ENCODE measurements around the gene MED15.

The MED15 gene

DNA sequence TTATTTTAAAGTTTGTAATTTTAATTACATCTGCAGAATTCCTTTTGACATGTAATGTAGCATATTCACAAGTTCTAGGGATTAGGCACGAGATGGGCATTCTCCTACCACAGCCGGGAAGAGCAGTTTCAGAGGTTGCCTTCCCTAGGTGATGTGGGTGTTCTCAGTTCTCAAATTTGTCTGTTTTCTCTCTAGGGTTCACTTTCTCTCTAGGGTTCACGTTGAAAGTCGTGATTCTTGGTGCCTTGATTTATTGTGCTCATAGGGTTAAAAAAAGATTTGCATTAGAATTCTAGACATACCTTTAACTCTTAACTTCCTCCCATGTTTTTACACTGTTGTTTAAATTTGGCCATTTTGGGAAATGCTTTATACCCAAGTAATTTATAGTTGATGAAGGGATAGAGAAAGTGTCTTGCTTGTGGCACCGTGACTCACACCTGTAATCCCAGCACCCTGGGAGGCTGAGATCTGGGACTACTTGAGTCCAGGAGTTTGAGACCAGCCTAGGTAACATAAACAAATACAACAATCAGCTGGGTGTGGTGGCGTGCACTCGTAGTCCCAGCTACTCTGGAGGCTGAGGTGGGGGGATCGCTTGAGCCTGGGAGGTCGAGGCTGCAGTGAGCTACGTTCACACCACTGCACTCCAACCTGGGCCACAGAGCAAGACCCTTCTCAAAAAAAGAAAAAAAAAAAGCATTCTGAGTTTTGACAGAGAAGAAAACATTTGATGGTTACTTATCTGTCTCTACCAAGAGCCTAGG lies 3.6 kb downstream of the MED15 start:
- DNase-seq (ENCODE audit: low read depth, low spot score) = no peak

DNA sequence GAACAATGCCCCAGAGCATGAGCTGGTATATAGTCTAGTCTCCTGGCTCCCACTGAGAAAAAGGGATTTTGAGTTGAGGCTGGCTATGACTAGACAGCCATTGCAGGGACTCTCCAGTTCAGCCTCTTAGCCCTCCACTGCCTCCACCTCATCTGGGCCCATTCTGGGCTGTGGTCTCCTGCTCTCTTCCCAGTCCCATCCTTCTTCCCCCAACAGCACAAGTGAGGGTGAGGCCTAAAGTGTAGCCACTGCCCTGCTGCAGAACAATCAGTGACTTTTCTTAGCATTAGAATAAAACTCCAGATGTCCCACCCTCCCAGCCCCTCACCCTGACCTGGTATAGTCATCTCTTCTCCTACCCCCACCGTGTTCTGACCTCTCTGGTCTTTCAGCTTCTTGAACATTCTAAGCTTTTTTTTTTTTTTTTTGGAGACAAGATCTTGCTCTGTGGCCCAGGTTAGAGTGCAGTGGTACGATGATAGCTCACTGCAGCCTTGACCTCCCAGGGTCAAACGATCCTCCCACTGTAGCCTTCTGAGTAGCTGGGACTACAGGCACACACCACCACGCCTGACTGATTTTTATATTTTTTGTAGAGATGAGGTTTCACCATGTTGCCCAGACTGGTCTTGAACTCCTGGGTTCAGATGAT lies 4.3 kb downstream of the MED15 start:
- DNase-seq (ENCODE audit: low read depth, low spot score) = no peak

DNA sequence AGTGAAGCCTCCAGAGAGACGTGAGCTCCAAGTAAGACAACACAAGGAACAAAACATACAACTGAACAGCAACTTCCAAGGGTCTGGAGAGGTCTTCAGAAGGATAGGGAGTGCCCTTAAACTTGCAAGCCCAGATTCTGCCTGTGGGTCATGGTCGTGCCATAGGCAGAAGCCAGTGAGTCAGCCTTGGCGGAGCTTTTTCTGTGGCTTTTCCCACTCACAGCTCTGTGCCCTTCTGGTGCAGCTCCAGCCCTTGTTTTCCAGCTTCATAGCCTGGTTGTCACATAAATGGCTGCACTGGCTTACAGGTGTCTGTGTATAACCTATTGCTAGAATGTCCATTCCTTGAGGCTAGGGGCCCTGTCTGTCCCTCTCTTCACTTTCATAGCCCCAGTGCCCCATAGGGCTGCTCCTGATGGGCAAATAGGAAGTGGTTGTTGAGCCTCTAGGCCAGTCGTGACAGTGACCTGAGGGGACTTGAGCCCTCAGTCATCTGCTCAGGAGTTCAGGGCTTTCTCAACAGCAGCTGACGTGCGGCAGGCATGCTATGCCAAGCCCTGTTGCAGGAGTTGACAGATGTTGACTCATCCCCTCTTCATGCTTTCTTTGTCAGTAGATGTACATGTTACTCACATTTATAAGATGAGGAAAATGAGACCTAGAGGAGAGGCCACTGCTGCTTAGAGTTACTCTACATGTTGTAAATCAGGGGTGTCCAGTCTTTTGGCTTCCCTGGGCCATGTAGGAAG lies 7.4 kb downstream of the MED15 start:
- DNase-seq (ENCODE audit: low read depth, low spot score) = no peak

DNA sequence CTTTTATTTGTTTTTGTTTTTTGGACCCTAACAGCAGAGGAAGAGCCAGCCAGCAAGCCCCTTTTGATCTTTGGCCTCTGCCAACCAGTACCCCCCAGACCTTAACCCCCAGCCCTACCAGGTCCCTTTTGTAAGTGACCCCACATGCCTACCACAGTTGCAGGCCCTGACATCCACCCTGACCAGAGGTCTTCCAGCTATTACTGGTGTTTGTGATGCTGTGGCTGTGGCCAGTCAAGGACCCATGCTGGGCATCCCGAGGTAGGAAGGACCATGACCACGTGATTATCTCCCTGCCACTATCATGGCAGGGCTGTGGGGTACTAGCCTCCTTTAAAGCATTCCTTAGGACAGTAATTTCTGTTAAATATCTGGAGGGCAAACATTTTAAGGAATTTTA lies 9.0 kb downstream of the MED15 start:
- DNase-seq (ENCODE audit: low read depth, low spot score) = no peak

DNA sequence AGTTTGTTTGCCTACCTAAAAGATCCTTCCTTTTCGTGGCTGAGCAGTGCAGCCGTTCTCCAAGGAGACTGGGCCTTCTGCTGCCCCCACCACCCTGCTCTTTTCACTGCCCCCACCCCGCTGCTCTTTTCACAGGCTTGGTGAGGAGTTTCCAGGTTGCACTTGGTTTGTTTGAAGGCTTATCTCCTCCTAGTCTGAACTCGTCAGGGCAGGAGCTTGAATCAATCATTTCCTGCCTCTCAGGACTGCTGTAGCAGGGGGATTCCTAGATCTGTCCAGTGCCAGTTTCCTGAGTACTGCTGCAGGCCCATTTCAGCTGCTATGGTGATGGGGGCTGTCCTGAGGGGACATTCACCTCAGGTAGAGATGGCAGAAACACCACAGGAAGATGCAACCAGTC lies 10.0 kb downstream of the MED15 start:
- no peak for DNase-seq (ENCODE audit: low read depth, low spot score)

DNA sequence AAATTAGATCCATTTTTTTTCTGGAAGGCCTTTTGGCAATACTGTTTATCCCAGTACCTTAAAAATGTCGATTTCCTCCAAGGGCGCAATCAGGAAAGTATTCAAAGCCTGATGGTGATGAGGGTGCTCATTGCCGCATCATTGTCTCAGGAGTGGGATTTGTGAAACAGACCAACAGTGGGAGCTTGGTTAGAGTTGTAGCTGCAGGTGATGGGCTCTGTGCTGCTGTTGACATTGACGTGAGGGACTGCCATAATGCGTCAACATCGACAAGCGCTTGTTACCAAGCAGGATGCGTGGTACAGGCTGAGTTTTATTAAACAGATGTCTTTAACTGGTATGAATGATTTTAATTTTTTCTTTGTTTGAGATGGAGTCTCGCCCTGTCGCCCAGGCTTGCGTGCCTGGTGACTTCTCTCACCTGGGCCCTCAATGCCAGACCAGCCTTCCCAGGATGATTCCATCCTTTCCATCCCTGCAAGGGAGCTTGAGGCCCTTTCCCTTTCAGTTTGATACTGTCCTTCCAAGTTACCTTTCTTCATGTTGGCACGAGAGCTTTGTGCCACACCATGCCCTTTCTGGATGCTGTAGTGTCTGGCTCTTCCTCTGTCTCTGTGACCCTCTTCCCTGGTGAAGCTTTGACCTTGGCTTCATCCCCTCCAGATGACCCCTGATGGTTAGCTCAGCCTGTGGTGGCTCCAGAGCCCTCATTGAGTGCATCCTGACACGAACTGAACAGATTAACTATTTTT lies 10.6 kb downstream of the MED15 start:
- no peak for DNase-seq (ENCODE audit: low read depth, low spot score)

DNA sequence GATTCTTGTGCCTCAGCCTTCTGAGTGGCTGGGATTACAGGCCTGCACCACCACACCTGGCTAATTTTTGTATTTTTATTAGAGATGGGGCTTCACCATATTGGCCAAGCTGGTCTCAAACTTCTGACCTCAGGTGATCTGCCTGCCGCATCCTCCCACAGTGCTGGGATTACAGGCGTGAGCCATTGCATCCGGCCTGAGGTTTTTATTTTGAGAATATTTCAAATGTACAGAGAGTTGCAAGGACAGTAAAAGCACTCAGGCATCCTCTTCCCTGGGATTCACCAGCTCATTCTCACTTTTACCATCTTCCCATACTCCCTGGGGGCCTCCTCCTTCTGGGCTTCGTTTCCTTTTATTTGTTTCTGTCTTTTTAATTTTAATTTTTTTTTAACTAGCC lies 12.1 kb downstream of the MED15 start:
- no peak for DNase-seq (ENCODE audit: low read depth, low spot score)

DNA sequence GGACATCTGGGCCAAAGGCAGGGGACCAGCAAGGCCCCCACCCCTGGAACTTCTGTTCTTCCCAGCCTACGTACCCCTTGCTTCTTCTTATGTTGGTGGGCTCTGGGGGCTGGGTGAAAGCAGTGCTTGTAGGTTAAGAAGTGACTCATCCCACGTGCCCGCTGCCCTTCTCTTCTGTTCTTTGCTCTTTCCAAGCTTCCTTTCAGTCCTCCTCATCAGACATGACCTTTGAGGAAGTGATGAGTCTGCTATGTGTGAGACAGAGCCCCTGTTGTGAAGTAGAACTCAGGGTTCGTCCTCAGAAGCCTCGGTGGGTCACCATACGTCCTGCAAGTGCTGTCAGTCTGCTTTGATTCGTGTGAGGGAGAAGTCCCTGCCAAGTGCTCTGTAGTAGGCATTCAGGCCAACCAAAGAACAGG lies 12.7 kb downstream of the MED15 start:
- DNase-seq (ENCODE audit: low read depth, low spot score) = no peak

DNA sequence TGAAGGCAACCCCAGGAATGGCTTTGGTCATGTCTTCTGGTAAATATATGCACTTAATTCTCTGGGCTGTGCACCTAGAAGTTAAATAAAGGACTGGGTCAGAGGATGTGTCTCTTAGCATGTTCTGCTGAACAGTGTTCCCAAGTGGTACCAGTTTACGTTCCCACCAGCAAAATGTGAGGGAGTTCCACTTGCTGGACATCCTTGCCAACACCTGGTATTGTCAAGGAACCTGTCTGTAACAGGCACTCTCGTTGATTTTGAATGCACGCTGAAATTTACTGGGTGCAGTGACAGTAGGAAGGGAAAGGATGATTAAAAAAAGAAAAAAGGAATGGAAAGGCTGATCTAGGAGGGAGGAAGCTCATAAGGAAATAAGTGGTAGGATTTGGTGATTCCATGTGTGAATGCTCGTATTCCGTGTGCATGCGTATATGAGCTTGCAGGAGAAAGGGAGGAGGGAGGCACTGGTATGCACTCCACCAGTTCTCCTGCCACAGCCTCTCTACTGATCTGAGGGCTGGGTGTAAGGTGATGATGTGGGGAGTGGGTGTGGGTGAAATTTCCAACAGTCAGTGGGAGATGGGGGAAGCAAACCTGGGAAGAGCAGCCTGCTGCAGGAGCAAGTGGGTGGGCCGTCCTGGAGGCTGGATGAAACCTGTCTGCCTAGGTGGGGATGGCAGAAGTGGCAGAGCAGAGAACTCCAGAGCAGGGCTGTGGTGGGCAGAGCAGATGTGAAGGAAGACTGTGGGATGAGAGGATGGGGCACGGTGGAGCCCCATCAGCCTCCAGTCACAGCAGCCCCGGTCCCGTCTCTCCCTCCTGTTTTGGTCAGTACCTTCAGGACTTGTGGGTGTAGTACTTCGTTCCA lies 15.0 kb downstream of the MED15 start:
- DNase-seq (ENCODE audit: low read depth, low spot score) = no peak

DNA sequence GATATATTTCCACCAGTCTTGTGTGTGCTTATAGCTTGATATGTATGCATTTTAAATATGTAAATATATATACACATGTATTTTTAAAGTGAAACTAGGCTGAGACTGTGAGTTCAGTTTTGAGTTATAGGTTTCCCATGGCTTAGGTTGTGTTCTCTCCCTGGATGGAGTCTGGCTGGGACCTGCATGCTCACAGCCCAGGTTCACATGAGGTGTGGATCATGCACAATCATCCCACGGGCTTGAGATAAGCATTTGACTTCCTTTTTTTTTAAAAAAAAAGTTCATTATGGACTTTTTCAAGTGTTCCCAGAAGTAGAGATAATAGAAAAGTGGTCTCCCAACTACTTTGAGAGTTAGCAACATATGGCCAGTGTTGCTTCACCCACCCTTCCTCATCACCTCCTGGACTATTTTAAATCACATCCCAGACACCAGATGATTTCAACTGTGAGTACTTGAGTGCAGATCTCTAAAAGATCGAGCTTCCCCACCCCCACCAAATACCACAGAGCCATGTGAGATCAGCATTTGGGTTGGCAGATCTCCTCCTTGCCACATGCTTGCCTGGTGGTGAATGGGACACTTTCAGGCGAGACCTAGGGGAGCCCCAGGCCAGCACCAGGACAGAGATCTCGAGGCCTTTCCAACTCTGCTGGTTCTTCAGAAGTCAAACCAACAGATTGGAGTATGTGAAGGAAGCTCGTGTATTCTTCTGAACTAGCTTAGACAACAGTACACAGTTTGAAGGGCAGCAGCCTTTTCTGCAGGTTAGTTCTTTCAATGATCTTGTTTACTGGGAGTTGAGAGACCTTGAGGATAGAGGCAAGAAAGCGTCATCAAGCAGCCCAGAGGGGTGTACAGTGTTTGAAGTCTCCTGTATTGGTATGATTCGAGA lies 15.9 kb downstream of the MED15 start:
- DNase-seq (ENCODE audit: low read depth, low spot score) = no peak

DNA sequence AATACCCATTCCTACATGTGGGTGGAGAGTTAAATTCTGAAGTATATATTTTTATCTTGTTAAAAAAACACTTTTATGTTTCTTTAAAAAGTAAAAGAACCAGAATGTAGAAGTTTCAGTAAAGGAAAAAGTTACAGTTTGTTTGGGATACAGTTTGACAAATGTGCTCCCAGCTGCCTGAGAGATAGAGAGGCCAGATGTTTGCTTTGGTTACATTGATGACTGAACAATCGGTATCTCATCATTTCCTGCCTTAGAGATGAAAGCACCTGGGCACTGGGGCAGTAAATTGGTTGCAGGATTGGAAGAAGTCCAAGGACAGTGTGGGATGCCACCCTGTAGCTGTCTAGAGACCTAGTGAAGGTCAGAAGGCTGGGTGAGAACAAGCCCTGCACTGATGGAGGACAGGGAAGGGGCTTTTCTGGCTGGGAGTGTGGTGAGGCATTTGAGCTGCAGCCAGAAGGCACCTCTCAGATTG lies 16.6 kb downstream of the MED15 start:
- no peak for DNase-seq (ENCODE audit: low read depth, low spot score)

DNA sequence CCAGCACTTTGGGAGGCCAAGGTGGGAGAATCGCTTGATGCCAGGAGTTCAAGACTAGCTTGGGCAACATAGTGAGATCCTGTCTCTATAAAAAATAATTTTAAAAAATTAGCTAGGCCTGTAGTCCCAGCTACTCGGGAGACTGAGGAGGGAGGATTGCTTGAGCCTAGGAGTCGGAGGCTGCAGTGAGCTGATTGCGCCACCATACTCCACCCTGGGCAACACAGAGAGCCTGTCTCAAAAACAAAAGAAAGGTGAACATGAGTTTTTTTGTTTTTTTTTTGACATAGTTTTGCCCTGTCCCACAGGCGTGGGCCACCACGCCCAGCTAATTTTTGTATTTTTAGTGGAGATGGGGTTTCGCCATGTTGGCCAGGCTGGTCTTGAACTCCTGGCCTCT lies 17.6 kb downstream of the MED15 start:
- no peak for DNase-seq (ENCODE audit: low read depth, low spot score)

DNA sequence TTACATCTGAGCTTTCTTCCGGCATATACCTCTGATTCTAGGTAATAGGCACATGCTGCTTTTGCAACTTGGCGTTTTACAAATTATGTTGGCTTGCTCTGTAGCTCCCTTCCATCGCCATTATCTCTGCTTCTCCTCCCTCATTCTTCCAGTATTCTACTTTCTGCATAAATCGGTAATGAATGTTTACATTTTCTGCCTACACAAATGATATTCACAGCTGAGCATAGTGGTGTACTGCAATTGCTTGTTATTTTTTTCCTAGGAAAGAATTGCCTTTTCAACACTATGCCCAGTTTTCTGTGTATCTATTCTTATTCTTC lies 18.9 kb downstream of the MED15 start:
- no peak for DNase-seq (ENCODE audit: low read depth, low spot score)

DNA sequence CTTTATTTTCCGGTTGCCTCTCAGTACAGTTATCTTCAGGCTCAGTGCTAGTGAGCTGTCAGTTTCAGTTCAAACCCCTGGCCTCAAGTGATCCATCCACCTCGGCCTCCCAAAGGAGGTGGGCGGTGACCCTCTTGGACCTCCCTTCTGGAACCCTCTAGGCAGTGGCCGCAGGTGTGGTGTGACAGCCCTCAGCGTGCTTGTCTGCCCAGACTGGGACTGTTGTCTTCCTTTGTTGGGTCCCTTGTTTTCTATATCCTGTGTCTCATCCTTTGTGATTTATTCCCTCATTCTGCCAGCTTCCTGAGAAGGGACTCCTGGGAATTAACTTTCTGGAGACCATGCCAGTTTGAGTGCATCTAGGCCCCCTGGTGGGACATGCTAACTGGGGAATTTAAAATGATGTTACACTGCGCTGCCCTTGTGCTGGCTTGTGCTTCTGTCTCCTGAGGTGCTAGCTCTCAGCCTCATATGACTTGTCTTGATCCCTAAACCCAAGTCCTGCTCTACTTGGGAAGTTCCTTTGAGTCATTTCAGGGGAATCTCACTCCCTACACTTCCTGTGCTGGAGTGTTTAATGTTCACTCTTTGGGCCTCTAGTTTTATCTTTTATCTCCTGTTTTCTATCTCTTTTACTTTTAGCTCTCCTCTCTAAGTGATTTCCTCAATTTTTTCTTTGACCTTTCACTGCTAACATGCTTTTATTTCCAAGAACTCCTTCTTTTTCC lies 19.4 kb downstream of the MED15 start:
- DNase-seq (ENCODE audit: low read depth, low spot score) = no peak

DNA sequence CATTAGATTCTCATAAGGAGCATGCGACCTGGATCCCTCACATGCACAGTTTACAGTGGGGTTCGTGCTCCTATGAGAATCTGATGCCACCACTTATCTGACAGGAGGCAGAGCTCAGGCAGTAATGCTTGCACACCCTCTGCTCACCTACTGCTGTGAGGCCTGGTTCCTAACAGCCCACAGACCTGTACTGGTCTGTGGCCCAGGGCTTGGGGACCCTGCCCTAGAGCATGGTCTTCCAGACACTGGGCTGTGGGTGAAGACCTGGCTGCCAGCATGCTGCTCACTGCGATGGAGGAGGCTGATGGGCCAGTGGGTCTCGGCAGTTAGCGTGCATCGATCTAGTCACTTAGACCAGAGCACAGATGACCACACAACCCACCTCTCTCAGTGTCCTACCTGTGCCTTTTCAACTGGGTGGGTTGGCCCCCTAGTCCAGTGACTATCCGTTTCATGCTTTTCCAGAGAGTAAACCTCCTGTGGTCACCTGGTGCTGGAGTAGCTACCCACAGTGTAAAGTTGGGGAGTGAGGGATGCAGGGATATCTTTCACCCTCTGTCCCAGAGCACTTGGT lies 21.1 kb downstream of the MED15 start:
- no peak for DNase-seq (ENCODE audit: low read depth, low spot score)

DNA sequence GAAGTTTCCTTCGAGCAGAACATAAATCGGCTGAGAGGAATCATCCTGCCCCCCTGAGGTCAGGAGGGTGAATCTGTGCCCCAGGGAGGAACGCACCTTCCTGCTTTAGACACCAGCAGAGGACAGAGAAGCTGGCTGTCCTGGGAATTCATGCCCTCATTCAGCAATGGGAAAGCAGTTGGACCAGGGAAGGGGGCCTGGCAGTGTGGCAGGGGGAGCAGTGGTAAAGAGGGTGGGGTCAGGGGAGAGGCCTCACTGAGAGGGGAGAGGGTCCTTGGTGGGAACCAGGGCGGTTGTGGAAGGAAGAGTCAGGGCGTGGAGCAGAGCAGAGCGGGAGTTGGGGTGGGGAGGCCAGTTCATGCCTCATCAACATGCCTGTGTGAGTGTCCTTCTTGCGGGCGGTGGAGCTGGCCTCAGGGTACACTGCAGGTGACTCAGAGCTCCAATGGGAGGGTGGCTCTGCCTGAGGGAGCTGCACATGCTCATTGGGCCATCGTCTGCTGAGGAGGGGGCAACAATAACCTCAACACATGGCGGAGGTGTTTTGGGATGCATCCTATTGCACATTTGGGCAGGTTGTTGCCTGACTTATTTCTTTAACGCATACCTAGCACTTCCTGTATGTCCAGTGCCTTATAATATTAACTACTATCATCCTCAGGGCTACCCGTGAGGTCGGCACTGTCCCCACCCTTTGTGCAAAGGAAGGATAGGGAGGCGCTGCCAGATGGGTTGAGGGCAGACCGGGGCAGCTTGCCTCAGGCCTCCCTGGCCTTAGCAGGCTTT lies 23.2 kb downstream of the MED15 start:
- no peak for DNase-seq (ENCODE audit: low read depth, low spot score)

DNA sequence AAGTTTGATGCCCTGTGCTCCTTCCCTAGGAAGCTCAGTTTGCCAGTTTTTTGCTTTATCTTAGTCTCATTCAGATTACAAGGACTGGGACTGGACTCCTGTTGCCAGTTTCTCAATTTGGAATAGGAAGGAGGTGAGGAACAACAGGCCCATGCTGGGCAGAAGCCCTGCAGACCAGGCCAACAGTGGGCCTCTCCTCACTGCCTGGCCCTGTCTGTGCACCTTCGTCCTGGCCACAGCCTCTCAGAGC lies 23.7 kb downstream of the MED15 start:
- no peak for DNase-seq (ENCODE audit: low read depth, low spot score)

DNA sequence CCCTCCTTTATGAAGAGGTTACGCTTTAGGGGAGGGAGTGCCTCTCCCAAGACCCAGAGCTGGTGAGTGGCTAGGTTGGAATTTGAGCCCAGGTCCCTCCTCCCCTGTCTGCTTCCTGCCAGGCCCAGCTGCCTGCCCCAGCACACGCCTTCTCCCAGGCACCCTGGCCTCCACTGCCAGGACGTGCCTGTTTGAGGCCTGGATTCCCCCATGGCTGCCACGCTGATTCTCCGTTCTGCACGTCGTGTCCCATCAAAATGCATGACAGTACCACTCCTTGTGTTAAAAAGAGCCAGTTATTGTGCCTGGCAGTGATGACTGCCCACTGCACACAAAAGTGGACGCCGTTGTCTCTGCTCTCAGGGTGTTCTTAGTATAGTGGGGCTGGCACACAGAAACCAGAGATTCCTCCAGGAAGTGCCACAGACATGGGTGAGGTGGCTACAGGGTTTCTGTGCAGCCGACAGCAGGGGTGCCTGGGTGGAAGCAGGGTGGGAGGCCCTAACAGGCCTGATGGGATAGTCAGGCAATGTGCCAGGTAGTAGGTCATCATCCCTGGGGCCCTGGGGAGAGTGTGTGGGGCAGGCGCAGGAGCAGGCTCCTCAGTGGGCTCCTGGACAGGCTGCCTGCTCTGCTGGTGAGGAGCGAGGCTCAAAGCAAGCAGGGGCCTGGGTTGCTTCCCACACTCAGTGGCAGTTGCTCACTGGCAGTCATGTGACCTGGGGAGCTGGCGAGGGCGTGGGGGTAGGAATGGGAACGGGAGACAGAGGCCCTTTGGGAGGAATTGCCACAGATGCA lies 24.2 kb downstream of the MED15 start:
- no peak for DNase-seq (ENCODE audit: low read depth, low spot score)

All from activated CD4-positive, CD25-positive, alpha-beta regulatory T cell treated with anti-CD3 and anti-CD28 coated beads, Interleukin-2, amount 50 U/mL, for 16 hours (primary cell).